K562 (cell line): ENCODE data around the gene TTLL12. TPM values are rescaled to one million over a fixed set of nuclear protein-coding genes. Genes with fewer than 3 reads are reported as not detected.
A peak's percentile ranks its signal among the peaks of the same experiment; 100 is the strongest.

Source experiments
- ADNP ChIP-seq: fragments of 200-800 bp; sonication (Bioruptor generic); IDR thresholded peaks from 2 replicates; pipeline ENCODE4 v1.6.1; 2016; ENCODE audit warnings: missing genetic modification characterization, missing compliant biosample characterization
- ATF7 ChIP-seq: fragments of 450-650 bp; IDR thresholded peaks from 2 replicates; pipeline ENCODE4 v1.7.1; 2014; ENCODE audit warnings: mild to moderate bottlenecking, moderate library complexity
- BHLHE40 ChIP-seq: IDR thresholded peaks from 2 replicates; pipeline ENCODE4 v1.6.1; 2011; ENCODE audit warnings: low read length, improper control_type of control experiment
- BRF2 ChIP-seq: IDR thresholded peaks from 3 replicates; pipeline ENCODE4 v1.6.1; 2011; ENCODE audit warnings: borderline replicate concordance, mild to moderate bottlenecking; ENCODE audit not compliant: insufficient read length, insufficient read depth
- EHMT2 ChIP-seq: fragments of 450-650 bp; IDR thresholded peaks from 2 replicates; pipeline ENCODE4 v1.6.1; 2018; ENCODE audit warnings: antibody characterized with exemption
- ETV1 ChIP-seq: fragments of 450-650 bp; conservative IDR thresholded peaks from 2 replicates; pipeline ENCODE4 v1.6.1; 2016; ENCODE audit warnings: missing genetic modification characterization, control low read depth, low read depth, missing compliant biosample characterization
- FOSL1 ChIP-seq: fragments of 200-800 bp; sonication (Bioruptor generic); conservative IDR thresholded peaks from 2 replicates; pipeline ENCODE4 v1.6.1; 2016; ENCODE audit warnings: missing genetic modification characterization, missing compliant biosample characterization
- FOXJ2 ChIP-seq: fragments of 200-800 bp; sonication (Bioruptor generic); IDR thresholded peaks from 2 replicates; pipeline ENCODE4 v1.6.1; 2016; ENCODE audit warnings: missing genetic modification characterization, missing compliant biosample characterization
- FOXJ3 ChIP-seq: sonication (generic); formaldehyde crosslinking; IDR thresholded peaks from 2 replicates; pipeline ENCODE4 v1.4.0; 2020; ENCODE audit warnings: mild to moderate bottlenecking, missing genetic modification reagents
- MAFK ChIP-seq: IDR thresholded peaks from 2 replicates; pipeline ENCODE4 v1.6.1; 2011; ENCODE audit warnings: low read length, improper control_type of control experiment
- MED1 ChIP-seq: sonication (generic); formaldehyde crosslinking; IDR thresholded peaks from 2 replicates; pipeline ENCODE4 v1.8.1; 2023; ENCODE audit warnings: missing genetic modification reagents, borderline replicate concordance
- NELFE ChIP-seq: IDR thresholded peaks from 2 replicates; pipeline ENCODE4 v1.6.1; 2011; ENCODE audit warnings: mild to moderate bottlenecking; ENCODE audit not compliant: insufficient read depth, insufficient read length
- POLR2AphosphoS5 ChIP-seq: IDR thresholded peaks from 2 replicates; pipeline ENCODE4 v1.6.1; 2011; ENCODE audit warnings: mild to moderate bottlenecking, low read depth, low read length, moderate library complexity; ENCODE audit not compliant: control insufficient read depth, insufficient read depth
- RBM34 ChIP-seq: fragments of 200-400 bp; formaldehyde crosslinking; IDR thresholded peaks from 2 replicates; pipeline ENCODE4 v1.6.1; 2018; ENCODE audit warnings: low read length, borderline replicate concordance; ENCODE audit not compliant: insufficient read depth
- SMARCA4 ChIP-seq: fragments of 450-650 bp; IDR thresholded peaks from 2 replicates; pipeline ENCODE4 v1.6.1; 2016
- SNIP1 ChIP-seq: fragments of 450-650 bp; IDR thresholded peaks from 2 replicates; pipeline ENCODE4 v1.7.1; 2017; ENCODE audit warnings: low read depth, mild to moderate bottlenecking
- TFAP4 ChIP-seq: sonication (generic); formaldehyde crosslinking; IDR thresholded peaks from 2 replicates; pipeline ENCODE4 v1.8.0; 2022; ENCODE audit warnings: missing genetic modification reagents, mild to moderate bottlenecking, moderate library complexity, borderline replicate concordance
- THAP7 ChIP-seq: fragments of 250-450 bp; sonication (Bioruptor Pico); IDR thresholded peaks from 2 replicates; pipeline ENCODE4 v1.5.0; 2021
- ZNF232 ChIP-seq: sonication (generic); formaldehyde crosslinking; IDR thresholded peaks from 2 replicates; pipeline ENCODE4 v1.8.0; 2022; ENCODE audit warnings: mild to moderate bottlenecking, missing genetic modification reagents
- ZNF24 ChIP-seq: fragments of 450-650 bp; IDR thresholded peaks from 2 replicates; pipeline ENCODE4 v1.6.1; 2016
- ZNF592 ChIP-seq: fragments of 450-650 bp; IDR thresholded peaks from 2 replicates; pipeline ENCODE4 v1.6.1; 2017; ENCODE audit warnings: antibody characterized with exemption, mild to moderate bottlenecking
- ZNF764 ChIP-seq: fragments of 250-450 bp; sonication (Bioruptor Pico); IDR thresholded peaks from 2 replicates; pipeline ENCODE4 v1.4.0; 2020; ENCODE audit warnings: low read depth, mild to moderate bottlenecking, moderate library complexity
- ZNF766 ChIP-seq: fragments of 200-800 bp; sonication (Bioruptor generic); conservative IDR thresholded peaks from 2 replicates; pipeline ENCODE4 v1.6.1; 2016; ENCODE audit warnings: missing genetic modification characterization, missing compliant biosample characterization
- polyA plus RNA-seq, 8 experiments: library from polyadenylated mRNA; depleted of rRNA in 4 of 8; stranded (reverse) in 5 of 8; unstranded in 3 of 8; fragments of >200 nt; fragmentation: Nextera tagmentation in 2 of 8; fragmentation: Illumina TruSeq in 1 of 8; extraction: Ambion mirVana in 2 of 8; extraction: Trizol in 1 of 8; gene quantifications; 2 replicates each; pipeline versions ENCODE4 v1.2.1 to v1.2.3, GENCODE V29; 2011 to 2014; ENCODE audit warnings: inconsistent platforms in 1 of 8, missing spikeins in 1 of 8
- total RNA-seq, 7 experiments: library from RNA; depleted of rRNA in 6 of 7; stranded (reverse); fragments of >200 nt in 6 of 7; fragmentation: Illumina TruSeq in 2 of 7; extraction: Trizol in 2 of 7; gene quantifications; 2 replicates each; pipeline versions ENCODE4 v1.2.1 to v1.2.3, GENCODE V29; 2011 to 2021; ENCODE audit warnings: low replicate concordance in 1 of 7

Gene TTLL12
- total and polyA plus RNA-seq, 9 of the 15 experiments (the other 6 are each of a cell fraction or from before 2014, with no cell fraction given), result 1.3 to 128 (median 43.0) TPM

- no peak for TF ChIP-seq BRF2
- no peak for TF ChIP-seq FOXJ3 (CRISPR knock-in tag)
- peak; percentile 80 for TF ChIP-seq ZNF592
- TF ChIP-seq ATF7, result peak; percentile 53
- TF ChIP-seq ZNF764 (CRISPR knock-in tag), result no peak
- TF ChIP-seq SNIP1, result no peak
- peak; percentile 86 for TF ChIP-seq FOSL1
- TF ChIP-seq MAFK, result no peak
- peak; percentile 62 for TF ChIP-seq BHLHE40
- TF ChIP-seq MED1, result no peak
- TF ChIP-seq ADNP, result no peak
- peak; percentile 92 for TF ChIP-seq SMARCA4
- TF ChIP-seq ZNF766, result 0 out of 2 replicates have a peak, but pooled peaks have one; percentile 24
- no peak for TF ChIP-seq THAP7 (CRISPR knock-in tag)
- no peak for TF ChIP-seq ZNF232 (CRISPR knock-in tag)
- TF ChIP-seq ETV1, result peak; percentile 94
- TF ChIP-seq FOXJ2 (tag), result no peak
- TF ChIP-seq TFAP4 (CRISPR knock-in tag), result peak; percentile 90; the same call in 1 of the 2 replicates
- TF ChIP-seq NELFE, result no peak
- peak; percentile 87 for TF ChIP-seq POLR2AphosphoS5
- no peak for TF ChIP-seq ZNF24
- TF ChIP-seq EHMT2, result 0 out of 2 replicates have a peak, but pooled peaks have one; percentile 61
- TF ChIP-seq RBM34, result no peak
Measured at GRCh38 chr22:43183496-43184277, 3.2 kb downstream of the TTLL12 start (continued).
